Superior temporal gyrus (tissue), 1 donor: Measurements from ENCODE around the gene KLRK1.
A peak's percentile ranks its signal among the peaks of the same experiment; 100 is the strongest.
"Not testable (repeated sequence)": the region's sequence is repeated elsewhere in the genome, so short reads cannot be mapped to it uniquely, and the experiment has no call there.

Experiments used
- DNase-seq: peaks from one replicate; pipeline ENCODE4 v3.0.0-alpha.2; 2016; ENCODE audit errors: extremely low spot score

The KLRK1 gene

GRCh38 chr12:10388624-10389413, 1.0 kb downstream of the KLRK1 start:
- no peak for DNase-seq

- DNase-seq: not testable (repeated sequence)
Observed at GRCh38 chr12:10387498-10387897, 2.3 kb downstream of the KLRK1 start.

GRCh38 chr12:10386857-10387256, 3.0 kb downstream of the KLRK1 start:
- no peak for DNase-seq

GRCh38 chr12:10385166-10385613, 4.7 kb downstream of the KLRK1 start:
- DNase-seq: no peak

GRCh38 chr12:10384191-10384590, 5.7 kb downstream of the KLRK1 start:
- DNase-seq: no peak

- DNase-seq: no peak
Observed at GRCh38 chr12:10381928-10382628, 7.8 kb downstream of the KLRK1 start.

GRCh38 chr12:10378737-10379136, 11.1 kb downstream of the KLRK1 start:
- DNase-seq: not testable (repeated sequence)

- no peak for DNase-seq
Observed at GRCh38 chr12:10374624-10375018, 15.2 kb downstream of the KLRK1 start.

GRCh38 chr12:10372559-10372958, 17.3 kb downstream of the KLRK1 start:
- peak; percentile 35 for DNase-seq

GRCh38 chr12:10371893-10372535, 17.8 kb downstream of the KLRK1 start:
- not testable (repeated sequence) for DNase-seq

GRCh38 chr12:10369557-10370415, 20.1 kb downstream of the KLRK1 start:
- no peak for DNase-seq

GRCh38 chr12:10368206-10369171, 21.4 kb downstream of the KLRK1 start:
- DNase-seq: peak; percentile 52

GRCh38 chr12:10367714-10368113, 22.1 kb downstream of the KLRK1 start:
- peak; percentile 53 for DNase-seq

GRCh38 chr12:10366875-10367274, 23.0 kb downstream of the KLRK1 start:
- peak; percentile 62 for DNase-seq

GRCh38 chr12:10365696-10366405, 24.0 kb downstream of the KLRK1 start:
- DNase-seq: peak; percentile 85

GRCh38 chr12:10364815-10365622, 24.8 kb downstream of the KLRK1 start:
- DNase-seq: peak; percentile 96

- peak; percentile 87 for DNase-seq
Observed at GRCh38 chr12:10363914-10364814, 25.7 kb downstream of the KLRK1 start.

- no peak for DNase-seq
Observed at GRCh38 chr12:10363658-10363913, 26.3 kb downstream of the KLRK1 start.
